ENCODE data around the gene PRDM2.

The PRDM2 gene

DNA sequence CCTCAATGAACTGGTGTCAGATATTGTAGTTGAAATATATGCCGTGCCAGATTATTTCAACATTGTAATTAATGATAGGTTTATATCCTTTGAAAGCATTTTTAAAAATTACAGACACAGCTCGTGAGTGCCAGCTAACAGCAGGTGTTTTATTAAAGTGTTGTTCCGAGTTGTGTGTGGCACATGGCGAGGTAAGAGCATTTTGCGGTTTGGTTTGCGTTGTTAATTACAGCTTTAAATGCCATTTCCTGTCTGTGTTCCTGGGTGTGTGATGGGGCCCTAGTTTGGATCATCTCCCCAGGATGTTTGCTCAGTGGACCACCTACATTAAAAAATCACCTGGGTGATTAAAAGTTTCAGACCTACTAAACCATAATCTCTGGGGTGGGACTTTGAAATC is 97.4 kb downstream of the PRDM2 start:
- peak; percentile 93 for DNase-seq

DNA sequence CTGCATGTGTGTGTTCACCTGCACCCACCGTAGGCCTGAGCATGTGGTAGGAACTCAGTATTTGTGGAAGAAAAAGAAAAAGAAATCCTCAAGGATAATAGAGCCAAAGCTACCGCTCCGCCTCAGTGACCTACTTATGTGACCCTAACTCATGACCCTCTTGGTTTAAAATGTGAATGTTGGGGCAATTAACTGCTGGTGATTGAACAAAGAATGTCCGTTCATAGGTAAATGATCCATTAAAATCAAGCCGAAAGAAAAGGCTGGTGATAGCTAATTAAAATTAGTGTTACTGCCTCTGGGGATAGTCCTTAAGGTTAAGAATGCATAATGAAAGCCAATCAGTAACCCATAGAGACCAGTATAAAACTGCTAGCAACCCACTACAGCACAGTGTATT is 98.1 kb downstream of the PRDM2 start:
- no peak for DNase-seq

DNA sequence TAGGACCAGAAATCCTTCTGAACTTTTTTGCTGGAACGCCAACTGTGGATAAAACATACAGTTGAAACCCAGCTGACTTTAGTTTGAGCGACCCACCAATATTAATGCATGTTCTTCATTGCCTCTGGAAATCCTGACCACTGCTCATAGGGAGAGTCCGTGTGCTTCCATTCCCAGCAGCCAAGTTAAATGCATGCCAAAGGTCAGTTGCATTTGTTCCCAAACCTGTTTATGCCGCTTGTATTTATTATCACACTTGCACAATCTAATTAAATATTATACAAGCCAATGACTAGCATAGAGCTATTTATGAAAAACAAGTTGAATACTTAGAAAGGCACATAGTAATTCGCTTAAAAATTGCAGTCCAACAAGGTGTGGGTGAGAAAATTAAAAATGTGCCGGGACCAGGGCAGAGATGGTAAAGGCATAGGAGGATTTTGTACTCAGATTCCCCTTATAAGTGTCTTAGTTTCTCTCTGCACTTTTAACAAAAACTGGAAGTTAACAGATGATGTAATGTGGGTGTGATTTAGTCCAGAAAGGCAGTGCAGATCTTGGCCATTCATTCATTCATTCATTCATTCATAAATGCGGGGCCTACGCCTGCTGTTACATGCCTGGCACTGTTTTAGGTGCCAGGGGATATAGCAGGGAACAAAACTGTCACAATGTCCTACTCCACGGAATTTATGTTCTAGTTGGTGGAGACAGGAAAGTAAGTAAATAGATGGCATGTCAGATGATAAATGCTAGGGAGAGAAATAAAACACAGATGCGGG is 99.7 kb downstream of the PRDM2 start:
- DNase-seq = no peak

DNA sequence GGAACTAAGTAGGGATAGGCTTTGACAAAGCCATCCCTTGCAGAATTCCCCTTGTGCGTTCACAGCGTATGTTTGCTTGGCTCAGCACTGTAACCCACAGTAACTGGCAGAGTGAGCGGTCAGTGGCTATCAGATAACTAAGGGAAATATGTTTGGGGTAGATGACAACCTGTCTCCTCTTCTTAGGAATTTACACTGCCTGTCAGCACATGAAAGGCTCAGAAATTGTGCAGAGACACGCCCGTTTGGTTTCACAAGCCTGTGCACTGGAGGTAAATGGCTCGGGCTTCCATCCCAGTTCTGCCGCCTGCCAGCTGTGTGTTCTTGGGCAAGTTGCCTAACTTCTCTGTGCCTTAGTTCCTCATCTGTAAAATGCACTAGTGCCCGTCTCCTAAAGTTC is 101.2 kb downstream of the PRDM2 start:
- DNase-seq = no peak

DNA sequence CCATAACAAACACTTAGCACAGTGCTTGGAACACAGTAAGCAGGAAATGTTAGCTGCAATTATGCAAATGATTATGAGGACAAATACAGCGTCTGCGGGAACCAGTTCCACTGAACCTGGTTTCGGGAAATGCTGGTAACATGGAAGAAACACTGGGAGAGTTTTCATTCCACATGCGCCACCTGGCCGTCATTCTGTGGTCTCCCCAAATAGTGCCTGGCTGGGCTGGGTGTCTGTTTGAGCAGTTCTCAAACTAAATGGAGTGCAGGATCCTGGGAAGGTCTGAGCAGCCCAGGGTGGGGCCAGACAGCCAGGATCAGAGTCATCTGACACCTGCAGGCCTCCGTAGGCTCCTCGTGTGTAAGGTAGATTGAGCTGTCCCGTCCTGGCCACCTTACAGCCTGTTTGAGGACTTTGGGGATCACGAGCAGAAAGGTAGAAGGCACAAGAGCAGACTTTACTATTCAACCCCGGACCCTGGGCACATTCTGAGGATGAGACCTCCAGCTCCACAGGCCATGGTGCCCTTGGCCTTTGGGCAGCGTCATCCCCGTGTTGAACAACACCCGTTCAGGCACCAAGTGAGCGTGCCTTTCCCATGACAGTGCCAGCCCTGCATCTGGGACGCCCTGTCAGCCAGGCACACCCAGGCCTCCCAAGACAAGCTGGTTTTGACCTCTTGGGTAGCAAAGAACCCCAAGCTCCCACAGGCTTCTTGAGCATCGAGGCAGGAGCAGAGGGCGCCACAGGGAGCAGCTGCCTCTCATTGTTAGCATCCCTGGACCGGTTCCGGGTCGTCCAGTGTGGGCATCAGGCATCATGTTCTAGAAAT is 101.9 kb downstream of the PRDM2 start:
- DNase-seq = no peak

DNA sequence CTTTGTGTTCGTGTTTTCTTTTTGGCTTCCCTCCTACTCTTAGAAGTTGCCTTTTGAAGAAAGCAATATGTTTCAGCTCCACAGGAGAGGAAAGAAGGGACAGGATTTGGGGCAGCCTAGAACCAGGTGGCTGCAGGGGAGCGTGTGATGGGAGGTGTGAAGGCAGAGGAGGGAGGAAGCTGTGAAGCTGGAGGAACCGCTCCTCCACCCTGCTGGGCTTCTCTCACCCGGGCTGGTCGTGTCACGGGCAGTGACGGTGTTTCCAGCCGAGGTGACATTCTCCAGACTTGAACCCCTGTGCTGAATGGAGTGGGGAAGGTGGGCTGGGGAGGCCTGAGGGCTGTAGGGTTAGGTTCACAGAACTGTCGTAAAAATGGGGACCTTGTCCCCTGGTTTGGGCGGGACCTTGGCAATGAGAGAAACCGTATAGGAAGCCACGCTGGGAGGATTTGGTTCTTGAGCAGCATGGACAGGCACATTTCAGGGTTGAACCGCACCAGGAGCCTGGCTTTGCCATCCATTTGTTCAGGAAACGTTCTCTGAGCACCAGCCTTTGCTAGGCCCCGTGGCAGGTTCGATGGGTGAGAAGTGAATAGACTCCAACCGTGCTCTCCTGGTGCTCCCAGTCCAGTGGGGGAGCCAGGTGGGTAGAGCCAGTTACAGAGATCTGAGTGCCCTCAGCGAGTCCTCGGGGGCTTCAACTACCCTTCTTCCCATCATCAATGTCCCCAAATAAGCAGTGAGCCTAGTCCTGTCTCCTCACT is 103.0 kb downstream of the PRDM2 start:
- no peak for DNase-seq

DNA sequence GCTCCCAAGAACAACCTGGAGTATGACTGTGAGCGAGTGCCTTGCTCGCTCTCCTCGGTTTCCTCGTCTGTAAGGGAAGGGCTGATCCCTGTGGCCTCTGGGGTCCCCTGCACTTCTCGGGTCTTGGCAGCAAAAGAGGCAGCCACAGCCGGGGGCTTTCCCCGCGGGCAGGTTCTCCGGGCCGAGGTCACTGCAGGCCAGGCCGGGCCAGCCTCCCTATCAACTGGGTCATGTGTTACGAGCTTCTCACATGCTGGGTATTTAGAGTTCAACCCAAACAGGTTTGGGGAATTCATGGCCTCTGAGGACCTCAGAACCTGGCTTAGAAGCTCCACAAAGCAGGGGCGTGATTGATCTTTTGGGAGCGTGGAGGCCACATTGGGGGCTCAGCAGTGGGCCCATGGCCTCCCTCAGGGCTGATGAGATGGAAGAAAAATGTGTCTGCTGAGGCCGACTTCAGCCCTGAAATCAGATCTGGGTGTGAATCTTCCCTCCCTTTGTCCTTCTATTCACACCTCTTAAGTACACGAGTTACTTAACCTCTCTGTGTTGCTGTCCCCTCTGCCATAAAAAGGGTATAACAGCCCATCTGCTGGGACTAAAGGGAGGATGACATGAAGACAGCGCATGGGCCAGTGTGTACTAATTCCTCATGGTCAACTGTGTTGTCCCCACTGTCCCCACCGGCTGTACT is 103.7 kb downstream of the PRDM2 start:
- no peak for DNase-seq

DNA sequence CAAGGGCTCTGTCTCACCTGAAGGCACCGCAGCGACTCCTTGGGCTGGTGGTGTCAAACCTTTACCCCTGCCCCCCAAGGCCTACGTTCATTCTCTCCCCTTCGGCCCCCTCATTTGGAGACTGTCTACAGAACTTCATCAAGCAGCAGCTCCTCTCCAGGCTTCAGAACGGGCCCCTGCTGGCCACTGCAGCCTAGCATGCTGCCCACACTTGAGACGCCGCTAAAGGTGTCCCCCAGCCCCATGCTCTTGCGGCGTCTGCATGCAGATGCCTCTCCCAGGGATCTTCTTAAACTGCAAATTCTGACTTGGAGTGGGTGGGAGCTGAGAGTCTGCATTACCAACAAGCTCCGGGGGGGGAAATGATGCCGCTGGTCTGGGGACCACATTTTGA is 104.2 kb downstream of the PRDM2 start:
- no peak for DNase-seq

DNA sequence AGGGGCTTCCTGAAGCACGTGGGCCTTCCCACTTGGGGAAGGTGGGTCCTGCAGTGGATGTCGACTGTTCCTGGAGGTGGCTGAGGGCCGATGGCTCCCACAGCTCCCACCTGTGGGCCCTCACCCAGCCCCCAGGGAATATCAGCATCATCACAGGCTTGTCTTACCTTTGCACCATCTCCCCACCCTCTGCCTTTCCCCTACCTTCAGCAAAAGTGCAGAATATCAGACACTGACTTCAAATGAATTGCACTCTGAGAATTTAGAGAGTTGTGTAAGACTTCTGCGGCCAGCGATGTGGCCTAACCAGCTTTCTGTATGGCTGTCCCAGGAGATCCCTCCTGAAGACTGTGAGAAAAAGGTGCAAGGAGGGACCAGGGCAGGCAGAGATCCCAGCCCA is 105.4 kb downstream of the PRDM2 start:
- no peak for DNase-seq

DNA sequence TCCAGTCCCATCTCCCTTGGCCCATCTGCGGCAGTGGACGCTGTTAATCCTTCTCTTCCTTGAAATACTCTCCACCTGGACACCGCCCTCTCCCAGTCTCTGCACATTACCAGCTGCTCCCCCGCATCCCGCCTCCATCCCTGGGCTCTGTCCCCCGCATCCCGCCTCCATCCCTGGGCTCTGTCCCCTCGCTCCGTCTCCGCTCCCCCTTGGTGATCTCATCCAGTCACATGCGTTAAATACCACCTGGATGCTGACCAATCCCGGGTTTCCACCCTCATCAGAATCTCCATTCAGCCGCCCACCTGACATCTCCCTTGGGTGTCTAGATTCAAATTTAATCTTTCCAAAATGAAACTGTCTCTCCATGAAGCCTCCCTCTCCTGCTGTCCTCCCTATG is 106.1 kb downstream of the PRDM2 start:
- DNase-seq = no peak

DNA sequence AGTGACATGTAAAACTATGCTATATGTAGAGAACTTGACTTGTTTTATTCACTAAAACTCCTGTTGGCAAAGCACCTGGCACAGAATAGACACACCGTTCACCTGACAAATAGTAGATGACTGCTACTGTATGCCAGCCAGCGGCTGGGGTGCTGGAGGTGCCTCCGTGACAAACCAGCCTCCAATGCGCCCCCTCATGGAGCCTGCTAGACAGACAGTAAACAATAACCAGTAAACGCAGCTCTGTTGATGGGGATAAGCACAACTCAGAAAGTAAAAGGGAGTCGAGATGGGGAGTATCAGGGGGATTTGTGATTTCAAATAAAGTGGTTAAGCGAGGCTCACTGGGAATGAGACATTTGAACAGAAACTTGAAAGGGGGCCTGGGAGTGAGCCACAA is 107.2 kb downstream of the PRDM2 start:
- peak; percentile 6 for DNase-seq

DNA sequence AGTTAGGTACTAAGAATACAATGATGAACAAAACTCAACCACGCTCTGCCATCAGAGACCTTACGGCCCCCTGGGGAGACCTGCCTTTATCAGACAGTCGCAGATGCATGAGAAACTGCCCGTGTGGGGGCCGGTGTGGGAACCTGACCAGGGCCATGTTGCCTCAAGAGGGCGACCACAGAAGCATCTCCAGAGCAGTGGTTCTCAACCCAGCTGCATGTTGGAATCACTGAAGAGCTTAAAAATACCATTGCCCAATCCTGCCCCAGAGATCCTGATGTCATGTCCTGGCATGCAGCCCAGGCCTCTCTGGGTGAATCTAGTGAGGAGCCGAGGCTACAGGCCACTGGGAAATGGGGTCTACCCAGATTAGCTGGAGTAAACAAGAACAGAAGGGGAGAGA is 108.7 kb downstream of the PRDM2 start:
- peak; percentile 41 for DNase-seq

DNA sequence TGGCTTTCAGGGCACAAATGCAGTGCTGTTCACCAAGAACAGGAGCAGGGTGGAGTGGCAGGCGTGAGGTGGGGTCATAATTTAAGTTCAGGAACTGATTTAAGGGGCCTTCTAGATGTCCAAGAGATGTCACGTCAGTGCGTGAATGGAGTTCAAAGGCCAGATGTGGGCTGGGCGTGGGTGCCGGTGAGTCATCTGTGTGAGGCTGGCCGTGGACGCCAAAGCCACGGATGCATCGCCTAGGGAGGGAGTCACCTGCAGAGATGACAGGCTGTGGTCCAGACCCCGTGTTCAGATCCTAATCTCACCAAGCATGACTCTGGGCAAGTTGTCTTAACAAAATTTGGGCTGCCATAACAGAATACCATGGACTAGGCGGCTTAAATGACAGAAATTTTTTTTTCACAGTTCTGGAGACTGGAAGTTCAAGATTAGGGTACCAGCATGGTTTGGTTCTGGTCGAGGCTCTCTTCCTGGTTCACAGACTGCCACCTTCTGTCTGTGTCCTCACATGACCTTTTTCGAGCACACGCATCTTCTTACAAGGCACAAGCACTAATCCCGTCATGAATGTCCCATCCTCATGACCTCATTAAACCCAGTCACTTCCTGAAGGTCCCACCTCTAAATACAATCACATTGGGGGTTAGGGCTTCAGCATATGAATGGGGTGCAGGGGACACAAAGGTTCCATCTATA is 109.6 kb downstream of the PRDM2 start:
- no peak for DNase-seq

DNA sequence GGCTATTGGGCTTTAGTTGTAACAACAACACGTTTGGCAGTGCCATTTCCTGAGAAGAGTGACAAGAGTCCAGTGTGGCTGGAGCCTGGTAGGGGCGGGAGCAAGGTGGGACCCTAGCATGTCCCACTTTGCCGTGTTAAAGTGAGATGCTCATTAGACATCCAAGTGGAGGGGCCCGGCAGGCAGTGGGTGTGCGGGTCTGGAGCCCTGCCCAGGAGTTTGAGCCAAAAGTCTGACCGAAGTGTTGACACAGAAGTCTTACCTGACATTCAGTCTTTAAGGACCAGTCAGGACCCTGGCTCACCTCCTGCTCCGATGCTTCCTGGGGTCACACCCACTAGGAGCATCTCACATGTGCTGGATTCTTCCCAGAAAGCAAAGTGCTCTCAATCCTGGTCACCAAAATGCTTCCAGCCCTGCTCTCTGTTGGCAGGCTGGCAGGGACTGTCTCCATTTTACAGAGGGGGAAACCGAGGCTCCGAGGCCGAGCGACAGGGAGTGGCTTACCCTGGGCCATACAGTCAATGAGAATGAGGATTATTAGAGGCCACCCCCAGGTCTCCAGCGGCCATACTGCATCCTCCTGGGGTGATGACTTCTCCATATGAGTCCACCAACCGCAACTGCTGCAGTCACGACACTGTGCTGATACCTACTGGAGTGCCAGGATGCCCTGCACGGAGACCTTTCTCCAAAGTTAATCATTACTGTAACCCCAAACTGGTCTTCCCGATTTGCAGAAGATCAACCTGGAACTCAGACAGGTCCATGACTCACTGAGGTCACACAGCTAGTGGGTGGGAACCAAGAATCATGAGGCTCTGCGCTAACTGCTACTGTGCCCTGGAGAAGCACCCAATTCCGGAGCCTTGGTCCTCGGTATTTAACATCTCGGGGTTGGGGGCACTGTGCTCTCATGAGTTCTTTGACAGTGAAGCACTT is 112.7 kb downstream of the PRDM2 start:
- DNase-seq = no peak

DNA sequence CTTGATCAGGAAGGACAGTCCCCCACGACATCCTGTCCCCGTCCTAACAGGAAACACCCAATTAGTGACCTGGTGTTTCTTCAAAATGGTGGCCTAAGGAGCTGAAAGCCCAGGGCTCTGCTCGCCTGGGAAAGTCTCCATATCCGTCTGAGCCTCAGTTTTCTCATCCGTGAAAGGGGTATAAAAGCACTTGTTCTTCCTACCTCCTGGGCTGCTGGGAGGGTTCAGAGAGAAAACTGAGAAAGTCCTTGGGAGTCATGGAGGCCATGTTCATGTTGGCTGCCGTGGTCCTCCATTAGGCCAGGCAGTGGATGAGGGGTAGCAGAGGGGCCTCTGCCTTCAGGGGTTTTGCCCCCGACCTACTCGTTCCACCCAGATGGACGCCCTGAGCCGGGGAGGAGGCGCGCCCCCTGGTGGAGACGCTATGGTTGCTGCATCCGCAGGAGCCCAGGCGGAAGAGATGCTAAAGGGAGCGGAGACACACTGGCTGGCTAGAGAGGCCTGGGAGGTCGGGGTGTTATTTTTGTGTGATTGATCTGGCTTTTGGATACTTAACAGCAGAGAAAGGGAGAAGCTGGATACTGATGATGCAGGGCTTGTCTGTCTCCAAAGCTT is 113.5 kb downstream of the PRDM2 start:
- no peak for DNase-seq

DNA sequence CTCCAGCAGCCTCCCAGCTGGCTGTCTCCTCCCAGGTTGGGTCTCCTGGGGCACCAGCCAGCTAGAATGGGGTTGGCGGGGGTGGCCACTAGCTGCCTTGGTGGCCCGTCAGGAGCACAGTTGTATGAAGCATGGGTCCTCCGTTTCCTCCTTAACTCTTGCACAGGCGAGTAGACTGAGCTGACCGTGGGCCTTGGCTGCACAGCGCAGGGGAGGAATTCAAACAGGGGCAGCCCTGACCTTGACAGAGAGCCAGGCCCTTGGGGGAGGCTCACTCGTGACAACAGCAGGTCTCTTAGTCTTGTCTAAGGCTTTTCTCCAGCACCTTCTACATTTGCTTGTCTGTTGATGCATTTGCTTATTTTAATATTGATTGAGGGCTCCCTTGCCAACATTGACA is 114.1 kb downstream of the PRDM2 start:
- DNase-seq = no peak

DNA sequence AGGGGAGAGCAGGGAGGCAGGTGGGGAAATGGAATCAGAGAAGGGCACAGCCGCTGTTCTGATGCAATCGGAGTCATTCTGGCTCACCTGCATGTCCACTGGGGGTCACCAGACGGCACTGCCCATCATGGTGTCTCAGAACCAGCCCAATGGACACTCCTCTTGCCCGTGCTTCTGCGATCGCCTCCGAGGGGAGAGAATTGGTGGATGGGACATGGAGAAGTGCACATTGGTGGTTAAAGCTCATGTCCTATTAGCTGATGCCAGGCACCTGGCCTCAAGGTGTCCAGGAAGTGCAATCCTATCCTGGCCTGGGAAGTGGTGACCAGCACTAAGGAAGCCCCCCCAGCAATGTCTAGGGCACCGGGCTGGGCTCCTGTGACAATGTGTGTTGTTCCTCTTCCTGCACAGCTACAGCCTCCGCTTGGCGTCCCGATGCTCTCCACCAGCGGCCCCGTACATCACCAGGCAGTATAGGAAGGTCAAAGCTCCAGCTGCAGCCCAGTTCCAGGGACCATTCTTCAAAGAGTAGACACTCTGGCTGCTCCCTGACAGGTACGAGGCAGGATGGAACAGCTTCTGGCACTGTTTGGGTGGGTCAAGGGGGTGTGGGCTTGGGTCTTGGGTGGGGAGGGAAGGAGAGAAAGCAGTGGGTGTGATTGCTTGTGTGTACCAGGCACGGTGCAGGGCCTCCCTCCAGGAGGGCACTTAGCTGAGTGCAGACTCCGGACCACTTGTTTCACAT is 116.2 kb downstream of the PRDM2 start:
- DNase-seq = no peak

DNA sequence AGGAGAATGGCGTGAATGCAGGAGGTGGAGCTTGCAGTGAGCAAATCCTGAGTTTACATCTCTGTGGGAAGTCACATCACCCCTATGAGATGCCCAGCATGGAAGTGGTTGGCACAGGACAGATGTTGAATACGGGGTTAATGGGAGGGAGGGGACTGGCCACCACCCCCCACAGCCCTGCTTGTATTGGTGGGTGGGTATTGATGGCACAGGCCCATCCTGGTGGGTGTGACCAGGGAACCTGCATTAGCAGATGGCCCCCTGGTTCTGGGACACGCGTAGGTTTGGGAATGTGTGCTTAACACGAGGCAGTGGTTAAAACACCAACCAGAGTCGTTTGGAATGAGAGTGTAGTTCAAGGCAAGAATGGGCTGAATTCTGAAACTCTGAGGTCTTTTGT is 117.9 kb downstream of the PRDM2 start:
- no peak for DNase-seq

DNA sequence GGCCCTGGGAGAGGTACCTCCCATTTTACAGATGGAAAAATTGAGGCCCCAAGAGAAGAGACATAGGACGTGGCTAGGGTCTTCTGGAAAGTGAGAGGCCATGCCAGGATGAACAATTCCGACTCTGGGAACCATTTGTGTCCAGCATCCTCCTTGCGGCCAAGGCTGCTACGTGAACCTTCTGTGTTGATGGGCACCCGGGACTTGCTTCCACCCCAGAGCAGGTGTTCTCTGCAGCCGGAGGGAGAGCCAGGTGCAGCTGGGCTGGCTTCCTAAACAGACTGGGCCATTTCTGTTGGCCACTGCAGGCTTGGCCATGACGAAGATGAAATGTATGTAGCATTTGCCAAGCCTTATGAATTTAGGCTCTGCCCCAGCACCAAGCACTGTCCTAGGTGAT is 118.9 kb downstream of the PRDM2 start:
- DNase-seq = no peak

DNA sequence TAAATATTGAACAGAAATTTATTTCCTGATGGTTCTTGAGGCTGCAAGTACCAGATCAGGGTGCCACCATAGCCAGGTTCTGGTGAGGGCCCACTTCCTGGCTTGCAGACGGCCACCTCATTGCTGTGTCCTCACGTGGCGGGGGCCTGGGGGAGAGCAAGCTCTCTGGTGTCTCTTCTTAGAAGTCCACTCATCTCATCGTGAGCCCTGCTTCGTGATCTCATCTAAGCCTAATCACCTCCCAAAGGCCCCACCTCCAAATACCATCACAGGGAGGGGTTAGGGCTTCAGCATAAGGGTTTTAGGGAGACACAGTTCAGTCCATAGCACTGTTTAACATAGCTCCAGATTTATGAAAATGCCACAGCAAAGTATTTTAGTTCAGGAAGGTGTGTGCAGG is 119.7 kb downstream of the PRDM2 start:
- no peak for DNase-seq

Data from NCI-H1105 treated with DMSO at 0.1 percent for 48 hours (cell line).